ENCODE results near the gene TRIP4.

GRCh38 chr15:64437982-64438381, 50.3 kb downstream of the TRIP4 start:
- TF ChIP-seq EZH2 (IDR thresholded peaks at IDR 0.05; ENCODE audit: borderline replicate concordance, low read length): no peak
- no peak for TF ChIP-seq CTCF (conservative IDR thresholded peaks at IDR 0.05 in 1 of 2, IDR thresholded peaks at IDR 0.05 in 1 of 2; ENCODE audit: extremely low read depth in 1 of 2, insufficient read depth in 1 of 2, low read depth in 1 of 2, low read length in 2 of 2)
